SU-DHL-6 (cell line): ENCODE results near the gene KIF3B.

Experiments used
- EZH2phosphoT487 ChIP-seq: fragments of 200-600 bp; sonication (generic), shearing (Covaris generic); conservative IDR thresholded peaks from 2 replicates; pipeline ENCODE4 v1.6.1; 2018; ENCODE audit warnings: mild to moderate bottlenecking, antibody characterized with exemption, low read length, moderate library complexity, mixed read lengths
- TF ChIP-seq, protein P1 (sequence below): fragments of 200-600 bp; sonication (generic); IDR thresholded peaks from one replicate; pipeline ENCODE4 v1.5.1; 2017; ENCODE audit warnings: antibody characterized with exemption, mild to moderate bottlenecking, low read length, moderate library complexity; ENCODE audit not compliant: insufficient read depth, poor library complexity, severe bottlenecking

DNA sequence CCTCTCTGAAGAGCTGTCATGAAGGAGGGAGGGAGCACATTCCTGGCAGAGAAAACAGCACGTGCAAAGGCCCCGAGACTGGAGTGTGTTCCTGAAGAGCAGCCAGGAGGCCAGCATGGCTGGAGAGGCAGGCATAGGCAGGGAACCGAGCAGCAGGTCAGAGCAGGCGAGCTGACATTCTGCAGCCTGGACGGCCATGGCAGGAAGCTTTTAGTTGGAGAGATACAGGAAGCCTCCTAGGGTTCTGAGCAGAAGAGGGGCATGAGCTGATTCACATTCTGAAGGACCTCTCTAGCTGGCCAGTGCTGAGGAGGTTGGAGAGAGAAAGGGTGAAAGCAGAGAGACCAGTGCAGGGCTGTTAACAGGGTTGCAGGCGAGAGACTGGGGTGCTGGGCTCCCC is 40.0 kb upstream of the KIF3B start:
- TF ChIP-seq, protein P1, sequence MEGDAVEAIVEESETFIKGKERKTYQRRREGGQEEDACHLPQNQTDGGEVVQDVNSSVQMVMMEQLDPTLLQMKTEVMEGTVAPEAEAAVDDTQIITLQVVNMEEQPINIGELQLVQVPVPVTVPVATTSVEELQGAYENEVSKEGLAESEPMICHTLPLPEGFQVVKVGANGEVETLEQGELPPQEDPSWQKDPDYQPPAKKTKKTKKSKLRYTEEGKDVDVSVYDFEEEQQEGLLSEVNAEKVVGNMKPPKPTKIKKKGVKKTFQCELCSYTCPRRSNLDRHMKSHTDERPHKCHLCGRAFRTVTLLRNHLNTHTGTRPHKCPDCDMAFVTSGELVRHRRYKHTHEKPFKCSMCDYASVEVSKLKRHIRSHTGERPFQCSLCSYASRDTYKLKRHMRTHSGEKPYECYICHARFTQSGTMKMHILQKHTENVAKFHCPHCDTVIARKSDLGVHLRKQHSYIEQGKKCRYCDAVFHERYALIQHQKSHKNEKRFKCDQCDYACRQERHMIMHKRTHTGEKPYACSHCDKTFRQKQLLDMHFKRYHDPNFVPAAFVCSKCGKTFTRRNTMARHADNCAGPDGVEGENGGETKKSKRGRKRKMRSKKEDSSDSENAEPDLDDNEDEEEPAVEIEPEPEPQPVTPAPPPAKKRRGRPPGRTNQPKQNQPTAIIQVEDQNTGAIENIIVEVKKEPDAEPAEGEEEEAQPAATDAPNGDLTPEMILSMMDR, result no peak
- TF ChIP-seq EZH2phosphoT487, result no peak
